Upper lobe of left lung (tissue), 4 donors: ENCODE data around the gene HMCES.

Source experiments
- POLR2AphosphoS5 ChIP-seq, 2 donors: sonication (generic); formaldehyde crosslinking; IDR thresholded peaks; one replicate each; pipeline ENCODE4 v1.5.1; 2017; ENCODE audit warnings: antibody characterized with exemption in 2 of 2
- TF ChIP-seq, protein P1 (sequence below), 6 experiments: fragments of 450-650 bp in 4 of 6; fragments of 200-600 bp in 2 of 6; sonication (generic) in 2 of 6; IDR thresholded peaks; one replicate each; pipeline ENCODE4 v1.5.1; 2016 to 2019; ENCODE audit warnings: antibody characterized with exemption in 6 of 6

DNA sequence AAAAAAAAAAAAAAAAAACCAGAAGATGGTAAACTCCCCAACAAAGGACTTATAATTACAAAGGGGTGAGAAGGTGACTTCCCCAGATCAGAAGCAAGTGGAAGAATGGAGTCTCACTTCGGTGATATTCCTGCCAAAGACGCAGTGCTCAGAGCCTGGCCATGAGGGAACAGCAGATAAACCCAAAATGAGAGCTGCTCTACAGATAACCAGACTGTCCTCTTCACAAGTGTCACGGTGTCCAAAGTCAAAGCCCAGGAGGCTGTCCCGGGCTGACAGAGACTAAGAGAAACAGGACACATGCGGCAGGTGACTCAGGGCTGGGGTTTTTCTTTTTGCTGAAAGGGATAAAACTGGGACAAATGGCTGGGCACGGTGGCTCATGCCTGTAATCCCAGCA is 48.8 kb downstream of the HMCES start:
- no peak for TF ChIP-seq POLR2AphosphoS5 (IDR thresholded peaks at IDR 0.05)
- TF ChIP-seq, protein P1, sequence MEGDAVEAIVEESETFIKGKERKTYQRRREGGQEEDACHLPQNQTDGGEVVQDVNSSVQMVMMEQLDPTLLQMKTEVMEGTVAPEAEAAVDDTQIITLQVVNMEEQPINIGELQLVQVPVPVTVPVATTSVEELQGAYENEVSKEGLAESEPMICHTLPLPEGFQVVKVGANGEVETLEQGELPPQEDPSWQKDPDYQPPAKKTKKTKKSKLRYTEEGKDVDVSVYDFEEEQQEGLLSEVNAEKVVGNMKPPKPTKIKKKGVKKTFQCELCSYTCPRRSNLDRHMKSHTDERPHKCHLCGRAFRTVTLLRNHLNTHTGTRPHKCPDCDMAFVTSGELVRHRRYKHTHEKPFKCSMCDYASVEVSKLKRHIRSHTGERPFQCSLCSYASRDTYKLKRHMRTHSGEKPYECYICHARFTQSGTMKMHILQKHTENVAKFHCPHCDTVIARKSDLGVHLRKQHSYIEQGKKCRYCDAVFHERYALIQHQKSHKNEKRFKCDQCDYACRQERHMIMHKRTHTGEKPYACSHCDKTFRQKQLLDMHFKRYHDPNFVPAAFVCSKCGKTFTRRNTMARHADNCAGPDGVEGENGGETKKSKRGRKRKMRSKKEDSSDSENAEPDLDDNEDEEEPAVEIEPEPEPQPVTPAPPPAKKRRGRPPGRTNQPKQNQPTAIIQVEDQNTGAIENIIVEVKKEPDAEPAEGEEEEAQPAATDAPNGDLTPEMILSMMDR (IDR thresholded peaks at IDR 0.05) = no peak
